Left lung (tissue), 10 donors: ENCODE measurements around the gene ANGPT4. TPM values are rescaled to one million over a fixed set of nuclear protein-coding genes. Genes with fewer than 3 reads are reported as not detected.
"Not testable (repeated sequence)": the region's sequence is repeated elsewhere in the genome, so short reads cannot be mapped to it uniquely, and the experiment has no call there.

Experiments
- ATAC-seq: fragments of 200-7000 bp; cut with Tn5 transposase; one replicate; pipeline ENCODE4 v1.9.1; 2020; ENCODE audit warnings: moderate library complexity
- DNase-seq, 4 donors: peaks; one replicate each; pipeline ENCODE4 v3.0.0-alpha.2; 2013 to 2020
- H3K27ac ChIP-seq, 2 donors: fragments of 200-600 bp; sonication (generic) in 1 of 2; one replicate each; pipeline versions ENCODE4 v1.5.0 to v1.8.0; 2020 to 2021
- H3K27me3 ChIP-seq, 2 donors: fragments of 200-600 bp; sonication (generic) in 1 of 2; one replicate each; pipeline versions ENCODE4 v1.5.0 to v1.8.0; 2020 to 2021
- H3K36me3 ChIP-seq, 2 donors: fragments of 200-600 bp; sonication (generic) in 1 of 2; one replicate each; pipeline versions ENCODE4 v1.5.0 to v1.8.0; 2020 to 2021
- H3K4me1 ChIP-seq, 2 donors: fragments of 200-600 bp; one replicate each; pipeline ENCODE4 v1.8.0; 2021
- H3K4me3 ChIP-seq, 2 donors: fragments of 200-600 bp; sonication (generic) in 1 of 2; one replicate each; pipeline versions ENCODE4 v1.5.0 to v1.8.0; 2020 to 2021; ENCODE audit warnings: mild to moderate bottlenecking in 1 of 2
- H3K9me3 ChIP-seq, 2 donors: fragments of 200-600 bp; sonication (generic) in 1 of 2; one replicate each; pipeline versions ENCODE4 v1.5.0 to v1.8.0; 2020 to 2021
- intact Hi-C, 2 donors: fragments of 100-400 bp; cut with DNase I; formaldehyde crosslinking; loops; one replicate each; pipeline versions ENCODE4 v1.11.2 to v1.14.2; 2022
- polyA plus RNA-seq, 6 donors: library from polyadenylated mRNA; unstranded; fragments of 120-200 nt; gene quantifications; one replicate each; pipeline ENCODE4 v1.2.1, GENCODE V29; 2013; ENCODE audit not compliant: insufficient read length in 6 of 6
- total RNA-seq, 2 donors: library from RNA; stranded (reverse); fragmentation: NEBNext Ultra II Directional; extraction: Animal tissue kit (Norgen Biotek cat#: 25700); gene quantifications; one replicate each; pipeline ENCODE4 v1.2.1, GENCODE V29; 2021
- TF ChIP-seq, protein P1 (sequence below), 2 donors: fragments of 200-600 bp; sonication (generic) in 1 of 2; IDR thresholded peaks; one replicate each; pipeline versions ENCODE4 v1.5.0 to v1.8.0; 2021; ENCODE audit warnings: antibody characterized with exemption in 2 of 2
- donor health status: DM: no; HTN: yes; CAD: no.
- donor health status: DM: no; HTN: no; CAD: no.

ANGPT4 gene
- total and polyA plus RNA-seq, 8 donors: 0.06 to 0.20 (median 0.10) TPM

DNA sequence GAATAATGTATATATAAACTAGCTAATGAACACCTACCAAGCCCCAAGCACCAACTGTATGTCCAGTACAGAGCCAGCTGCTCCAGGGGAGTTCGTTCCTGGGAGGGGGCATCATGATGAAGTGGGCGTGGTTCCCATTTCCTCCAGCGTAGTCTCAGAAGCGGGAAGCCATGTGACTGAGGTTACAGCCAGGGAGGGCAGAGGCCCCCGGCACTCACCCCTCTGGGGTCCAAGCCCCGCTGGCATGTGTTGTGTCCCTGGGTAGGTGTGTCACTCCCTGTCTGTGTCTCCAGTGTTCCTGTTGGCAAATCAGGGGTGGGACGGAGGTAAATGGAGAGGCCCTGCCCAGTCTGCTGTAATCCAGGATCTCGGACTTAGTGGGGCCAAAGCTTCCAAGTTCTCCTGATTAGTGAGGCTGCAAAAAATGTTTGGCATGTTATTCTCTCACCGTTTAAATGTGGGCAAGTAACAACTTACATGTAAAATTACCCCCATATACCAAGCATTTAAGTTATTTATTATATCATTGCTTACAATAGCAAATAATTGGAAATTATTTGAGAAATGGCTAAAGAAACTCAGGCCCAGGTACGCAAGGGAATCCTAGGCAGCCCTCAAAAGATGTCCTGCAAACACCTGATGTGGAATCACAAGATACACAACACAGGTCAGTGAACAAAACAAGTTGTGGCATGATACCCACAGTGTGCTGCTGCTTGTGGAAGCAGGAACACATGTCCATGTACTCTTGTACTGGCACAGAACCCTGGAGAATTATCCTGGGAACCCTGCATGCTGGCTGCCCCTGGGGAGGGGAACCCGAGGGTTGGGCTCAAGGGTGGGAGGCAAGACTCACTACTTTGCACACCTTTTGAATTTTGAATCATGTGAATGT, 60.4 kb downstream of the ANGPT4 start:
- ATAC-seq (no peak), DNase-seq (no peak)
- H3K4me1 ChIP-seq: peaks cover 0 to 11% of the 10 kb centered on the region in 2 donors
- H3K27ac ChIP-seq: no peak overlapping the region
- no peaks in the 10 kb centered on the region for H3K9me3 ChIP-seq
- TF ChIP-seq, protein P1, sequence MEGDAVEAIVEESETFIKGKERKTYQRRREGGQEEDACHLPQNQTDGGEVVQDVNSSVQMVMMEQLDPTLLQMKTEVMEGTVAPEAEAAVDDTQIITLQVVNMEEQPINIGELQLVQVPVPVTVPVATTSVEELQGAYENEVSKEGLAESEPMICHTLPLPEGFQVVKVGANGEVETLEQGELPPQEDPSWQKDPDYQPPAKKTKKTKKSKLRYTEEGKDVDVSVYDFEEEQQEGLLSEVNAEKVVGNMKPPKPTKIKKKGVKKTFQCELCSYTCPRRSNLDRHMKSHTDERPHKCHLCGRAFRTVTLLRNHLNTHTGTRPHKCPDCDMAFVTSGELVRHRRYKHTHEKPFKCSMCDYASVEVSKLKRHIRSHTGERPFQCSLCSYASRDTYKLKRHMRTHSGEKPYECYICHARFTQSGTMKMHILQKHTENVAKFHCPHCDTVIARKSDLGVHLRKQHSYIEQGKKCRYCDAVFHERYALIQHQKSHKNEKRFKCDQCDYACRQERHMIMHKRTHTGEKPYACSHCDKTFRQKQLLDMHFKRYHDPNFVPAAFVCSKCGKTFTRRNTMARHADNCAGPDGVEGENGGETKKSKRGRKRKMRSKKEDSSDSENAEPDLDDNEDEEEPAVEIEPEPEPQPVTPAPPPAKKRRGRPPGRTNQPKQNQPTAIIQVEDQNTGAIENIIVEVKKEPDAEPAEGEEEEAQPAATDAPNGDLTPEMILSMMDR (IDR thresholded peaks at IDR 0.05): no peak
- H3K4me3 ChIP-seq: no peak overlapping the region
- H3K36me3 ChIP-seq: no peaks in the 10 kb centered on the region
- no peaks in the 10 kb centered on the region for H3K27me3 ChIP-seq
- intact Hi-C loops: no loop called here

DNA sequence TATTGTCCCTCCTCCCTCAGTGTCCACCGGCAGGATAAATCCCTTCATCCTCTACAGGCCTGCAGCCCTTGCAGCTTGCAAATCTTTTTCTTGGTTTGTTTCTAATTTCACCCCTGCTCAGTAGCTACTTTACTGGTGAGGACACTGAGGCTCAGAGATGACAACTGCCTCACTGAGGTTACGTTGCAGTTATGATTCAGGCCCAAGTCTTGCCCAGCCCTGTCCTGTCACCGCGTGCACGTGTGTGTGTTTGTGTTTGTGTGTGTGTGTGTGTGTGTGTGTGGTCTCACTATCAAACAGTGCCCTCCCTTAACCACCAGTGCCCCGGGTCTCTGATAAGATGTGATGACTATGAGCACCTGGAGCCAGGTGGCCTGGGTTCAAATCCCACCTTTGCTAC, 61.5 kb downstream of the ANGPT4 start:
- no peak for ATAC-seq
- Histone ChIP-seq H3K36me3 (no peaks in the 10 kb centered on the region), H3K27me3 (no peaks in the 10 kb centered on the region), H3K4me3 (no peak overlapping the region), H3K9me3 (no peaks in the 10 kb centered on the region), H3K4me1 (peaks cover 0 to 11% of the 10 kb centered on the region in 2 donors), H3K27ac (no peak overlapping the region)
- intact Hi-C loops: no loop called here
- TF ChIP-seq, protein P1 (IDR thresholded peaks at IDR 0.05): no peak
- no peak for DNase-seq

DNA sequence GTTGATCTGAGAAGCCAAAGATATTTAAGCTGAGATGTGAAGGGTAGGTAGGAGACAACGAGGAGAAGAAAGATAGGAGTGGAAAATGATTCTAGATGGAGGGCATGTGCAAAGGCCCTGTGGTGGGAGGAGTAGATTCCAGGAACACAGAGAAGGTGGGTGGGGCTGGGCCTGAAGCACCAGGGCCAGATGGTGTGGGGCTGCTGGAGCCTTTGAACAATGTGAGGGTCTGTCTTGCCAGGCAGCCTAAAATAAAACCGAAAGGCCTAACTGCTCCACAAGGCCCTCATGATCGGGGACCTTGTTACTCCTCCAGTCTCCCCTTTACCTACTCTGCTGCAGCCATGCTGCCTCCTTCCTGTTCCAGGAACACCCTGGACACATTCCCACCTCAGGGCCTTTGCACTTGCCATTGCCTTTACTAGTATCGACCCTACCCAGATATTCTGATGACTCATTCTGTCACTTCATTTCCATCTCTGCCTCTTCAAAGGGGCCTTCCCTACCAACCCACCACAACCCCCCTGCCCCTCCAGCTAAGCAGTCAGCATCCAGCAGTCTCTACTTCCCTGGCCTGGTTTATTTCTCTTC, 62.6 kb downstream of the ANGPT4 start:
- Histone ChIP-seq H3K9me3 (no peaks in the 10 kb centered on the region), H3K4me3 (no peak overlapping the region), H3K27ac (no peak overlapping the region), H3K27me3 (no peaks in the 10 kb centered on the region), H3K36me3 (no peaks in the 10 kb centered on the region), H3K4me1 (peaks cover 0 to 11% of the 10 kb centered on the region in 2 donors)
- ATAC-seq (no peak), DNase-seq (no peak)
- intact Hi-C loops: no loop called here
- TF ChIP-seq, protein P1 (IDR thresholded peaks at IDR 0.05): no peak

DNA sequence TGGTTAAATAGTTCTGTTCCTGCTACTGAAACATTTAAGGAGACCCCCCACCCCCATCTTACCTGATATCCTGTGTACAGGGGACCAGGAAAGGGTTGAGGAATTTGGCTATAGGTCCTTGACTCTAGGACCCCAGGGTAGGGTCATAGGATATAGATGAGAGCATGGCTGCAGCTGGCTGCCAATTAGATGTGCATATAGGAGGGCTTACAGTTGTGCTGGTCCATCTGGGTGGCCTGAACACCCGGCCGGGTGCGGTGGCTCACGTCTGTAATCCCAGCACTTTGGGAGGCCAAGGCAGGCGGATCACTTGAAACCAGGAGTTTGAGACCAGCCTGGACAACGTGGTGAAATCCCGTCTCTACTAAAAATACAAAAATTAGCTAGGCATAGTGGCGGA, 67.4 kb downstream of the ANGPT4 start:
- DNase-seq, intact Hi-C loops, H3K27me3 ChIP-seq, H3K9me3 ChIP-seq, H3K4me3 ChIP-seq, H3K36me3 ChIP-seq, ATAC-seq, H3K27ac ChIP-seq: not testable (repeated sequence)
- peaks cover 7 to 39% of the 10 kb centered on the region in 2 donors for H3K4me1 ChIP-seq

DNA sequence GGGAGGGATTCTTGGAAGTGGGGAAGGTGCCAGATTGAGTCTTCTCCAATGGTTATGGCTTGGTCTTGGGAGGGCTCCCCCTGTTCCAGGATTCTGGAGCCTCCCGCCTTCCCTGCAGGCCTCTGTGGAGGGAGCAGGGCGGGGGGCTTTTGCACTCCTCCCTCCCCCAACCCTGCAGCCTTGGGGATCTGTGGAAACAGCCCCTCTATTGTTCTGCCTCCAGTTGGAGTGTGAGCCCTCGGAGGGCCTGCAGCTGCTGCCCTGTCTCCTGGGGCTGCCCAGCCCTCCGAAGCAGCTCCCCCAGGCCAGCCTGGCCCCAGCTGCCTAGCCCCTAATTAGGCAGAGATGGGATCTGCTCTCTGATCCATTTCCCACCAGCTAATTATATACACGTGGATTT, 67.9 kb downstream of the ANGPT4 start:
- TF ChIP-seq, protein P1 (IDR thresholded peaks at IDR 0.05): no peak
- no peaks in the 10 kb centered on the region for H3K9me3 ChIP-seq
- ATAC-seq (no peak), DNase-seq (no peak)
- H3K27me3 ChIP-seq: peaks cover 0 to 6% of the 10 kb centered on the region in 2 donors
- intact Hi-C loops: no loop called here
- H3K4me1 ChIP-seq: peaks cover 7 to 45% of the 10 kb centered on the region in 2 donors
- H3K36me3 ChIP-seq: peaks cover 0 to 8% of the 10 kb centered on the region in 2 donors
- H3K4me3 ChIP-seq: no peak overlapping the region
- H3K27ac ChIP-seq: no peak overlapping the region
